Natural killer cell (primary cell): ENCODE data around the gene TTI1. TPM values are rescaled to one million over a fixed set of nuclear protein-coding genes. Genes with fewer than 3 reads are reported as not detected.

Experiments
- ATAC-seq, 3 donors: fragments of 150-1000 bp in 2 of 3; fragments of 200-7000 bp in 1 of 3; cut with Tn5 transposase; 1 replicate in 1 of 3; 2 replicates in 2 of 3; pipeline ENCODE4 v1.10.0; 2021; ENCODE audit warnings: mild to moderate bottlenecking in 2 of 3, moderate library complexity in 2 of 3
- DNase-seq, 2 donors: peaks; one replicate each; pipeline versions ENCODE4 v3.0.0 to v3.0.0-alpha.2; 2013 to 2021; ENCODE audit warnings: mixed read lengths in 1 of 2
- H3K27ac ChIP-seq: one replicate; pipeline ENCODE4 v1.5.1; 2013; ENCODE audit warnings: mild to moderate bottlenecking, low read length
- H3K27me3 ChIP-seq: one replicate; pipeline ENCODE4 v1.6.1; 2013; ENCODE audit warnings: low read length; ENCODE audit not compliant: control insufficient read depth, insufficient read depth
- H3K36me3 ChIP-seq: one replicate; pipeline ENCODE4 v1.6.1; 2013; ENCODE audit warnings: low read length; ENCODE audit not compliant: control insufficient read depth, insufficient read depth
- H3K4me1 ChIP-seq: one replicate; pipeline ENCODE4 v1.6.1; 2013; ENCODE audit warnings: low read length; ENCODE audit not compliant: control insufficient read depth, insufficient read depth
- H3K4me3 ChIP-seq: one replicate; pipeline ENCODE4 v1.5.1; 2013; ENCODE audit warnings: low read length
- H3K9me3 ChIP-seq: one replicate; pipeline ENCODE4 v1.6.1; 2013; ENCODE audit warnings: low read length; ENCODE audit not compliant: control insufficient read depth, insufficient read depth
- H3K27ac Mint-ChIP-seq, 2 donors: one replicate each; pipeline ENCODE4 v1.8.0; 2022; ENCODE audit warnings: mild to moderate bottlenecking in 2 of 2, mixed read lengths in 2 of 2, moderate library complexity in 1 of 2
- H3K27me3 Mint-ChIP-seq, 2 donors: one replicate each; pipeline ENCODE4 v1.8.0; 2022; ENCODE audit warnings: low read depth in 2 of 2, mixed read lengths in 2 of 2
- H3K36me3 Mint-ChIP-seq: one replicate; pipeline ENCODE4 v1.8.0; 2022; ENCODE audit warnings: mixed read lengths
- H3K4me1 Mint-ChIP-seq, 2 donors: one replicate each; pipeline ENCODE4 v1.8.0; 2022; ENCODE audit warnings: mixed read lengths in 2 of 2
- H3K4me3 Mint-ChIP-seq: one replicate; pipeline ENCODE4 v1.8.0; 2022; ENCODE audit warnings: mild to moderate bottlenecking, moderate library complexity, mixed read lengths
- H3K9me3 Mint-ChIP-seq, 2 donors: one replicate each; pipeline ENCODE4 v1.8.0; 2022; ENCODE audit warnings: mixed read lengths in 2 of 2
- WGBS: methylation state at CpG from one replicate; pipeline ENCODE4 v1.1.7; 2013; ENCODE audit warnings: missing lambda C conversion rate; ENCODE audit not compliant: insufficient coverage; 5-methylcytosine and 5-hydroxymethylcytosine counted together
- intact Hi-C: fragments of 100-400 bp; cut with micrococcal nuclease; formaldehyde crosslinking; loops from one replicate; pipeline ENCODE4 v1.14.2; 2022
- total RNA-seq, 4 donors: library from RNA; stranded (reverse); fragments of 120-200 nt in 1 of 4; gene quantifications; one replicate each; pipeline versions ENCODE4 v1.2.3 to v1.2.4, GENCODE V29; 2013 to 2022
- TF ChIP-seq, protein P1 (sequence below): fragments of 200-600 bp; IDR thresholded peaks from one replicate; pipeline ENCODE4 v1.8.0; 2022; ENCODE audit warnings: antibody characterized with exemption

The TTI1 gene
- total RNA-seq, 3 donors from 2014 or later (not counting 1 experiment from before 2014, with no cell fraction given) = 15.9 to 23.9 (median 18.9) TPM

DNA sequence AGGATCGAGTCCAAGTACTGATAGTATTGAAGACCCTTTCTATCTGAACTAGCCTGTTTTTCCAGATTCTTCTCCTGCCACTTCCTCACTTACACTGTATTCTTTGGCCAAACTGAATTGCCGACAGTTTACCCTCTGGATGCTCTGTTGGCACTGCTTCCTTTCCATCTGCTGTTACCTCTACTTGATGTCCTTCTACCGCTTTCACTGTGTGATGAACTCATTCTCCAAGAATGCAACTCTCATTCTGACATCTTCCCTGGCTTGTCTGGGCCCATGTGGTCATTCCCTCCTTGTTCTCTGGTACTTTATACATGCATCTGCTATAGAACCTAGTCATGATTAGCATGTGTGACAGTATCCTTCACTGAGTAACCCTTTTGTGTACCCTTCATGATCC lies 16.5 kb upstream of the TTI1 start:
- H3K27ac Mint-ChIP-seq = peak overlapping the region in 1 of 2 donors; percentile 17
- peaks cover 24 to 33% of the 10 kb centered on the region in 2 donors for H3K4me1 Mint-ChIP-seq
- Histone ChIP-seq H3K4me3 (no peak overlapping the region), H3K4me1 (no peaks in the 10 kb centered on the region), H3K36me3 (peaks cover 51% of the 10 kb centered on the region), H3K9me3 (no peaks in the 10 kb centered on the region), H3K27ac (no peak overlapping the region), H3K27me3 (no peaks in the 10 kb centered on the region)
- no peaks in the 10 kb centered on the region for H3K9me3 Mint-ChIP-seq
- no peak for DNase-seq
- no peaks in the 10 kb centered on the region for H3K36me3 Mint-ChIP-seq
- WGBS = 91% methylated on average over 3 of the region's 3 CpGs
- H3K4me3 Mint-ChIP-seq = no peak overlapping the region
- no peaks in the 10 kb centered on the region for H3K27me3 Mint-ChIP-seq
- ATAC-seq = no peak
- TF ChIP-seq, protein P1, sequence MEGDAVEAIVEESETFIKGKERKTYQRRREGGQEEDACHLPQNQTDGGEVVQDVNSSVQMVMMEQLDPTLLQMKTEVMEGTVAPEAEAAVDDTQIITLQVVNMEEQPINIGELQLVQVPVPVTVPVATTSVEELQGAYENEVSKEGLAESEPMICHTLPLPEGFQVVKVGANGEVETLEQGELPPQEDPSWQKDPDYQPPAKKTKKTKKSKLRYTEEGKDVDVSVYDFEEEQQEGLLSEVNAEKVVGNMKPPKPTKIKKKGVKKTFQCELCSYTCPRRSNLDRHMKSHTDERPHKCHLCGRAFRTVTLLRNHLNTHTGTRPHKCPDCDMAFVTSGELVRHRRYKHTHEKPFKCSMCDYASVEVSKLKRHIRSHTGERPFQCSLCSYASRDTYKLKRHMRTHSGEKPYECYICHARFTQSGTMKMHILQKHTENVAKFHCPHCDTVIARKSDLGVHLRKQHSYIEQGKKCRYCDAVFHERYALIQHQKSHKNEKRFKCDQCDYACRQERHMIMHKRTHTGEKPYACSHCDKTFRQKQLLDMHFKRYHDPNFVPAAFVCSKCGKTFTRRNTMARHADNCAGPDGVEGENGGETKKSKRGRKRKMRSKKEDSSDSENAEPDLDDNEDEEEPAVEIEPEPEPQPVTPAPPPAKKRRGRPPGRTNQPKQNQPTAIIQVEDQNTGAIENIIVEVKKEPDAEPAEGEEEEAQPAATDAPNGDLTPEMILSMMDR = no peak
- intact Hi-C loops = no loop called here

DNA sequence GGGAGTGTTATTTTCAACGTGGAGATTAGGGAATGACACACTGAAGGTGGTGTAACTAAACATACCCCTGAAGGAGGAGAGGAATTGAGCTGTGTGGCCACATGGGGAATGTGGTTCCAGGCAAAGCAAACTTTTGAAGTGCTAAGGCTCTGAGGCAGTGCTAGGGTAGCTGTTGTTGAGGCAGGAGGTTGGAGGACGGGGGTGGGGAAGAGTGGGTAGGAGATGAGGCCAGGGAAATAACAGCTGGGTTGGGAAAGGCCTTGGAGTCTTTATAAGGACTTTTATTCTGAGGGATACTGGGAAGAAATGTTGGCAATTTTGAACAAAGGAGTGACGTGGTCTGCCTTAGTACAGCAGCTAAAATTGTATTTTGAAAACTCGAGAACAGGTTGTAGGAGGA lies 13.3 kb upstream of the TTI1 start:
- TF ChIP-seq, protein P1 = no peak
- Mint-ChIP-seq H3K4me3 (no peak overlapping the region), H3K9me3 (no peaks in the 10 kb centered on the region), H3K27me3 (no peaks in the 10 kb centered on the region), H3K36me3 (no peaks in the 10 kb centered on the region), H3K4me1 (peaks cover 23 to 38% of the 10 kb centered on the region in 2 donors), H3K27ac (peak overlapping the region; percentile 14 to 44)
- no peaks in the 10 kb centered on the region for H3K9me3 ChIP-seq
- peaks cover 63% of the 10 kb centered on the region for H3K36me3 ChIP-seq
- H3K27ac ChIP-seq = no peak overlapping the region
- H3K4me3 ChIP-seq = no peak overlapping the region
- DNase-seq = no peak
- intact Hi-C loops = no loop called here
- no peak for ATAC-seq
- 90% methylated on average over 4 of the region's 4 CpGs for WGBS
- no peaks in the 10 kb centered on the region for H3K27me3 ChIP-seq
- no peaks in the 10 kb centered on the region for H3K4me1 ChIP-seq

DNA sequence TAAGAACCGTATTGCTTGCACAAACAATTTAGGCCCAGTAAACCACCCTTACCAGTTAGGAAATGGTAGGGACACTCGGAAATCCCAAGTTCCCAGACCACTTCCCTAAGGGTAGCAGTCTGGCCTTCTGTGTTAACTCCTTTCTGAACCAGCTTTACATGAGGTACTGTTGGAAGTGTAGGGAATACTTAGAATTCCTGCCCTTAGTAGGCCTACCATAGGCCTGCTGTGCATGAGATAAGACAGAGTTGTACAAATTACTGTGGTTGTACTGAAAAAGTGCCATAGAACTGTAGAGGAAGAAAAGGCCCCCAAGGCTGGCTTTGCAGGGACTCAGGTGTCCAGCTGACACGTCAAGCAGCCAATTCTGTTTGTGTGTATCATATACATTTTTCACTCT lies 11.4 kb upstream of the TTI1 start:
- peaks cover 28 to 29% of the 10 kb centered on the region in 2 donors for H3K4me1 Mint-ChIP-seq
- intact Hi-C loops = no loop called here
- no peak overlapping the region for H3K4me3 Mint-ChIP-seq
- no peaks in the 10 kb centered on the region for H3K9me3 Mint-ChIP-seq
- Histone ChIP-seq H3K9me3 (no peaks in the 10 kb centered on the region), H3K4me3 (no peak overlapping the region), H3K27me3 (no peaks in the 10 kb centered on the region), H3K4me1 (no peaks in the 10 kb centered on the region), H3K36me3 (peaks cover 57% of the 10 kb centered on the region), H3K27ac (no peak overlapping the region)
- TF ChIP-seq, protein P1 = no peak
- WGBS = 93% methylated on average over 2 of the region's 3 CpGs
- no peaks in the 10 kb centered on the region for H3K36me3 Mint-ChIP-seq
- DNase-seq (no peak), ATAC-seq (no peak)
- no peaks in the 10 kb centered on the region for H3K27me3 Mint-ChIP-seq
- no peak overlapping the region for H3K27ac Mint-ChIP-seq

DNA sequence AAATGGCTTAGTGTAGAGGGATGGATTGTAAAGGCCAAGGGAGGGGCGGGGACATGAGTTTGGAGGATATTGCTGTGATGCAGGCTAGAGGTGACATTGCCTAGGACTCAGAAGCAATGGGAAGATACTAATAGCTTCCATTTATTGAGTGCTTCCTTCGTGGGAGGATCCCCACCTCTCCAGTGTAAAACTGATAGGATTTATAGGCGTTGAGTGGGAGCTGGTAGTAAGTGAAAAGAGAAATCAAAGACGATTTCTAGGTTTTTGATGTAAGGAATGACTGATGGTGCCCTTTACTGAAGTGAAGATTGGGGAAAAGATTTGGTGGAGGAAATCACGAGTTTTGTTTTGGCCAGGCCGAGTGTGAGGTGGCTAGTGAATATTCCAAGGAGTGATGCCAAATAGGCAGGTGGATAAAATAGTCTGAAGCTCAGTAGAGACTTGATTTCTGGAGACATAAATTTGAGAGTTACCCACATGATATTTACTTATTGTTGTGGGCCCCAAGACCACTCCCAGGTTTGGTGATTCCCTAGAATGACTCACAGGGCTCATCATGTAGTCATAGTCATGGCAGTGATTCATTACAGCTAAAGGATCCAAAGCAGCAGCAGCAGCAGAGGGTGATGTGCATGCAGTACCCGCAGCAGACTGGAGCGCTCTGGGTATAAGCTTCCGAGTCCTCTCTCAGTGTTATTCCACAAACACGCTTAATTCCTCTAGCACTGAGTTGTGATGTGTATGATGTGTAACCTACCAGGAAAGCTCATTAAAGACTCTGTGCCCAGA lies 10.4 kb upstream of the TTI1 start:
- no peak overlapping the region for H3K4me3 ChIP-seq
- WGBS = 98% methylated on average over 10 of the region's 10 CpGs
- H3K4me3 Mint-ChIP-seq = no peak overlapping the region
- no peaks in the 10 kb centered on the region for H3K27me3 Mint-ChIP-seq
- intact Hi-C loops = no loop called here
- no peaks in the 10 kb centered on the region for H3K4me1 ChIP-seq
- H3K4me1 Mint-ChIP-seq = peaks cover 27 to 29% of the 10 kb centered on the region in 2 donors
- H3K27me3 ChIP-seq = no peaks in the 10 kb centered on the region
- peak in 1 of 3 donors; percentile 46 for ATAC-seq
- TF ChIP-seq, protein P1 = no peak
- DNase-seq = no peak
- no peak overlapping the region for H3K27ac ChIP-seq
- no peaks in the 10 kb centered on the region for H3K36me3 Mint-ChIP-seq
- H3K36me3 ChIP-seq = peaks cover 52% of the 10 kb centered on the region
- no peaks in the 10 kb centered on the region for H3K9me3 ChIP-seq
- no peaks in the 10 kb centered on the region for H3K9me3 Mint-ChIP-seq
- peak overlapping the region in 1 of 2 donors; percentile 44 for H3K27ac Mint-ChIP-seq
